IPS-18a (cell line): ENCODE results near the gene TSPAN10.
"Not testable (repeated sequence)": the region's sequence is repeated elsewhere in the genome, so short reads cannot be mapped to it uniquely, and the experiment has no call there.

ENCODE experiments used
- H3K27ac ChIP-seq: one replicate; pipeline ENCODE4 v1.5.1; 2013; ENCODE audit warnings: low read length
- H3K27me3 ChIP-seq: one replicate; pipeline ENCODE4 v1.6.1; 2013; ENCODE audit warnings: mild to moderate bottlenecking, low read length; ENCODE audit not compliant: control insufficient read depth, insufficient read depth
- H3K36me3 ChIP-seq: one replicate; pipeline ENCODE4 v1.6.1; 2013; ENCODE audit warnings: low read depth, low read length; ENCODE audit not compliant: control insufficient read depth
- H3K4me1 ChIP-seq: one replicate; pipeline ENCODE4 v1.6.1; 2013; ENCODE audit warnings: low read depth, low read length; ENCODE audit not compliant: control insufficient read depth
- H3K4me3 ChIP-seq: one replicate; pipeline ENCODE4 v1.5.1; 2013; ENCODE audit warnings: low read length
- H3K9ac ChIP-seq: one replicate; pipeline ENCODE4 v1.6.1; 2013; ENCODE audit warnings: mild to moderate bottlenecking, low read length, moderate library complexity
- H3K9me3 ChIP-seq: one replicate; pipeline ENCODE4 v1.6.1; 2013; ENCODE audit warnings: low read depth, low read length; ENCODE audit not compliant: control insufficient read depth

TSPAN10 gene

DNA sequence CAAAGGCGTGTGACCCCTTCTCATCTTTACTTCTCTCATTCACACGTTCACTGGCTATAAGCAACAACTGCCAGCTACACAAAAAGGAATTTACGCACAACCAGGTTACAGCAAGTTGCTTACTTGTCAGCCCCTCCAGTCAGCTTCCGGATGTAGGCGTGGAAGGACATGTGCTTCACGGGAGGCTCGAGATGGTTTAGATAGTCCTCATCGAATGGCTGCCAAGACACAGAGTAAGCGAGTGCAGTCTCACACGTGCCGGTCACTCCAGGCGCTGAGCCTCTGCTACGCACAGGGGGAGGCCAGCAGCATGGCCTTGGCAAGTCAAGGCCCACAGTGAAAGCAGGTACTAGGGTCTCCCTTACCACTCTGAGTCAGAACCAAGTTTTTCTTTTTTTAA, 28.4 kb upstream of the TSPAN10 start:
- Histone ChIP-seq H3K4me3 (no peak overlapping the region), H3K9me3 (no peaks in the 10 kb centered on the region), H3K27ac (no peak overlapping the region), H3K9ac (no peak overlapping the region), H3K27me3 (no peaks in the 10 kb centered on the region), H3K4me1 (no peaks in the 10 kb centered on the region), H3K36me3 (peaks cover 68% of the 10 kb centered on the region)

DNA sequence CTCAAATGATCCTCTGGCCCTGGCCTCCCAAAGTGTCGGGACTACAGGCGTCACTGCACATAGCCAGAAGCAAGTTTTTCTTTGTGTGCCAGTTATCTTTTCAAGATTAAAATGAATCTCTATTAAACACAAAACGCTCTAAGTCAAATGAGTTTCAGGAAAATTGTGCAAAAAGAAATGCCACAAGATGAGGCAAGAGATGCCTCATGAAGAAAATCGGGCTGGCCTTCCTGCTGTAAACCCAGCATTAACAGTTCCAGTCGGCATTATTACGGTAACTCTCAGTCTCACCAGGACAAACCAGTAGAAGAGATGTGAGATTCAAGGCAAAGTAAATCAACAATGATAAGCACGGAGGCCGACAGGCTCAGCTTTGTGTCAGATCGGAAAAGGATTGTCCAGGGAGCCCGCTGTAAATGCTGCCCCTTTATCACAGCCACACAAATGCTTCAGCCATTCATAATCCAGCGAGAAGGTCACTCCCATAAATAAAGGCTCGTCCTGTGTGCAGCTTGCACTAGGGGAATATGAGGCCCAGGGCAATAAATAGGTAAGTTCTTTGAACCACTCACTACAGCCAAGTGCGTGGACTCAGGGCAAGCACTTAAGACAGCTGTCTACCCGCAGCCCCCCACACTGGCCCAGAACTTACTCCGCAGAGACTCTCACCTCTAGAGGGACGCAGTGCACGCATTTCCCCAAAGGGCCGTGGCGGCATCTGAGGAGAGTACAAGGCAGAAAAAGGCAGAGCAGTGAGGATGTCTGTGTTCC, 27.3 kb upstream of the TSPAN10 start:
- Histone ChIP-seq H3K36me3 (peaks cover 60% of the 10 kb centered on the region), H3K4me1 (no peaks in the 10 kb centered on the region), H3K27me3 (no peaks in the 10 kb centered on the region), H3K27ac (no peak overlapping the region), H3K4me3 (no peak overlapping the region), H3K9me3 (no peaks in the 10 kb centered on the region), H3K9ac (no peak overlapping the region)

- Histone ChIP-seq H3K4me1 (no peaks in the 10 kb centered on the region), H3K9ac (no peak overlapping the region), H3K27ac (no peak overlapping the region), H3K36me3 (peaks cover 59% of the 10 kb centered on the region), H3K9me3 (no peaks in the 10 kb centered on the region), H3K4me3 (no peak overlapping the region), H3K27me3 (no peaks in the 10 kb centered on the region)
These were observed 24.6 kb upstream of the TSPAN10 start for GRCh38 chr17:81612172-81612970.

- Histone ChIP-seq H3K27me3 (no peaks in the 10 kb centered on the region), H3K27ac (no peak overlapping the region), H3K9me3 (no peaks in the 10 kb centered on the region), H3K4me3 (no peak overlapping the region), H3K36me3 (peaks cover 41% of the 10 kb centered on the region), H3K4me1 (no peaks in the 10 kb centered on the region), H3K9ac (no peak overlapping the region)
These were observed 21.5 kb upstream of the TSPAN10 start for GRCh38 chr17:81615401-81615930.

DNA sequence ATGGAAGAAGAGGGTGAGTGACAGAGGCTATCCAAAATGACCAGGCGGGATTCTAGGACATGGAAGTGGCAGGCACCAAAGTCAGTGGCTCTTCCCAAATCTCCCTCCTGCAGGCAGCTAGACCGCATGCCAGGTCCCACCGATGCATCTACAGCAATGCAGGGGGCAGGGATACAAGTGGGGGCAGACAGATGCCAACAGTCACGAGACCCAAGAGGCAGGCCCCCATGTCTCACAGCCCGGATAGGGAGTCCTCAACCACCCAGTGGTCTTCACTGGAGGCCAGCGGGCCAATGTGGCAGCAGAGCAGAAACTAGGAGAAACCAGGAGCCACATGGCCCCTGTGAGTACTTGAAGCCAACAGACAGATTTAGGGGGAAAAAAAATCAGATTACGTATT, 20.1 kb upstream of the TSPAN10 start:
- H3K36me3 ChIP-seq = peaks cover 53% of the 10 kb centered on the region
- H3K4me1 ChIP-seq = no peaks in the 10 kb centered on the region
- no peaks in the 10 kb centered on the region for H3K27me3 ChIP-seq
- H3K9ac ChIP-seq = no peak overlapping the region
- no peak overlapping the region for H3K4me3 ChIP-seq
- no peaks in the 10 kb centered on the region for H3K9me3 ChIP-seq
- no peak overlapping the region for H3K27ac ChIP-seq

DNA sequence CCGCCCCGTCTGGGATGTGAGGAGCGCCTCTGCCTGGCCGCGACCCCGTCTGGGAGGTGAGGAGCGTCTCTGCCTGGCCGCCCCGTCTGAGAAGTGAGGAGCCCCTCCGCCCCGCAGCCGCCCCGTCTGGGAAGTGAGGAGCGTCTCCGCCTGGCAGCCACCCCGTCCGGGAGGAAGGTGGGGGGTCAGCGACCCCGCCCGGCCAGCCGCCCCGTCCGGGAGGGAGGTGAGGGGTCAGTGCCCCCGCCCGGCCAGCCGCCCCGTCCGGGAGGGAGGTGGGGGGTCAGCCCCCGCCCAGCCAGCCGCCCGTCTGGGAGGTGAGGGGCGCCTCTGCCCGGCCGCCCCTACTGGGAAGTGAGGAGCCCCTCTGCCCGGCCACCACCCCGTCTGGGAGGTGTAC, 18.7 kb upstream of the TSPAN10 start:
- not testable (repeated sequence) for H3K27me3 ChIP-seq, H3K4me3 ChIP-seq, H3K27ac ChIP-seq, H3K4me1 ChIP-seq, H3K9me3 ChIP-seq, H3K9ac ChIP-seq
- H3K36me3 ChIP-seq = peaks cover 52% of the 10 kb centered on the region

- H3K36me3 ChIP-seq = peaks cover 64% of the 10 kb centered on the region
These were observed 15.4 kb upstream of the TSPAN10 start for GRCh38 chr17:81621494-81622130.

GRCh38 chr17:81630274-81630673, 6.7 kb upstream of the TSPAN10 start:
- Histone ChIP-seq H3K36me3 (peaks cover 21% of the 10 kb centered on the region), H3K27ac (no peak overlapping the region), H3K27me3 (no peaks in the 10 kb centered on the region), H3K9ac (no peak overlapping the region), H3K4me3 (no peak overlapping the region), H3K9me3 (no peaks in the 10 kb centered on the region), H3K4me1 (no peaks in the 10 kb centered on the region)

More at GRCh38 chr17:81621494-81622130, 15.4 kb upstream of the TSPAN10 start:
- no peak overlapping the region for H3K27ac ChIP-seq
- no peak overlapping the region for H3K4me3 ChIP-seq
- H3K9ac ChIP-seq = no peak overlapping the region
- H3K9me3 ChIP-seq = no peaks in the 10 kb centered on the region
- no peaks in the 10 kb centered on the region for H3K4me1 ChIP-seq
- H3K27me3 ChIP-seq = no peaks in the 10 kb centered on the region

DNA sequence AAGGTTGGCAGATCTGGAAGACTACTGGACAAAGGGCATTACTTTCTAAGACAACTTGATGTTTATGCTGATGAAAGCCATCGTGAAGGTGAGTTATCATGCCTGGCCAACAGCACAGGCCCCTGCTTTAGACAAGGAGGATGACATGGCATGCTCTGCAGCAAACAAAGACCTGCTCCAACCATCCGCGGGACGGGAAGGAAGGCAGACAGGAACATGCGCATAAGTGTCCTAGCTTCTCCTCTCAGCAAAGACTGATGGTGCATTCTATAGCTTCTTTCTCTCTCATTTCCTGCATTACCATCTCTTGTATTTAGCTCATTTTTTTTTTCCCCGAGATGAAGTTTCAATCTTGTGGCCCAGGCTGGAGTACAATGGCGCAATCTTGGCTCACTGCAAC, 5.5 kb upstream of the TSPAN10 start:
- Histone ChIP-seq H3K9me3 (no peaks in the 10 kb centered on the region), H3K4me3 (no peak overlapping the region), H3K9ac (no peak overlapping the region), H3K27me3 (no peaks in the 10 kb centered on the region), H3K36me3 (peaks cover 16% of the 10 kb centered on the region), H3K27ac (no peak overlapping the region), H3K4me1 (peaks cover 5% of the 10 kb centered on the region)

DNA sequence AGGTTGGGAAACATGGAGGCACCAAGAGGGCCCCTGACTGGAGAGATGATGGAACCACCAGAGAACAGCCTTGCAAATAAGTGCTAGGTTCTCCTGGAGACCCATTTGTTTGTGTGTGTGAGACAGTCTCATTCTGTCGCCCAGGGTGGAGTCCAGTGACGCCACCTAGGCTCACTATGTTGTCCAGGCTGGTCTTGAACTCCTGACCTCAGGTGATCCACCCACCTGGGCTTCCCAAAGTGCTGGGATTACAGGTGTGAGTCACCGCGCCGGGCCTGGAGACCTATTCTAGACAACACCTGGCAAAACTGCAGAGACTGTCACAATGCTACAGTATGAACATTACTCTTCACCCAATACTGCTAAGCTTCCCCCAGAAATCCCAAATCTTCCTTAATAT, 1.6 kb upstream of the TSPAN10 start:
- no peaks in the 10 kb centered on the region for H3K27me3 ChIP-seq
- peaks cover 5% of the 10 kb centered on the region for H3K4me1 ChIP-seq
- no peak overlapping the region for H3K9ac ChIP-seq
- no peaks in the 10 kb centered on the region for H3K36me3 ChIP-seq
- no peak overlapping the region for H3K27ac ChIP-seq
- peak overlapping the region; percentile 99 for H3K4me3 ChIP-seq
- H3K9me3 ChIP-seq = no peaks in the 10 kb centered on the region

GRCh38 chr17:81635973-81636504, 957 bp upstream of the TSPAN10 start:
- Histone ChIP-seq H3K9ac (peak overlapping the region; percentile 97), H3K27ac (peak overlapping the region; percentile 81), H3K36me3 (no peaks in the 10 kb centered on the region), H3K4me1 (peaks cover 5% of the 10 kb centered on the region), H3K9me3 (no peaks in the 10 kb centered on the region), H3K4me3 (peak overlapping the region; percentile 99), H3K27me3 (no peaks in the 10 kb centered on the region)
